ENCODE data around the gene FADS3. TPM values are rescaled to one million over a fixed set of nuclear protein-coding genes. Genes with fewer than 3 reads are reported as not detected.

FADS3 gene
- total and polyA plus RNA-seq, 2 experiments from 2014 or later = 44.4 to 73.5 TPM

- no peak for DNase-seq (ENCODE audit: low spot score)
- H3K36me3 Mint-ChIP-seq (ENCODE audit: low read depth) = no peaks in the 10 kb centered on the region; the same call in 2 of the 3 replicates
- Histone ChIP-seq H3K36me3 (ENCODE audit: insufficient read depth) (no peaks in the 10 kb centered on the region), H3K9me2 (ENCODE audit: insufficient read depth) (no peaks in the 10 kb centered on the region), H3K79me2 (replicated peaks; ENCODE audit: insufficient read depth) (no peaks in the 10 kb centered on the region), H3K4me1 (ENCODE audit: insufficient read depth) (peaks cover 7% of the 10 kb centered on the region; the same call in 1 of the 2 replicates), H3K4me3 (no peak overlapping the region), H3K4me2 (no peak overlapping the region), H3K27ac (ENCODE audit: low read depth) (no peak overlapping the region), H4K20me1 (replicated peaks; ENCODE audit: insufficient read depth) (no peaks in the 10 kb centered on the region), H2AFZ (no peak overlapping the region), H3F3A (replicated peaks; ENCODE audit: low read depth) (no peaks in the 10 kb centered on the region), H3K27me3 (ENCODE audit: insufficient read depth) (no peaks in the 10 kb centered on the region)
- no peak for ATAC-seq
- H3K4me3 Mint-ChIP-seq = no peak overlapping the region
- H3K27me3 Mint-ChIP-seq (ENCODE audit: insufficient read depth, low read depth, poor library complexity) = peaks cover 10% of the 10 kb centered on the region
- no peaks in the 10 kb centered on the region; the same call in 2 of the 3 replicates for H3K9me3 Mint-ChIP-seq
- peaks cover 23% of the 10 kb centered on the region for H3K4me1 Mint-ChIP-seq
- H3K27ac Mint-ChIP-seq = no peak overlapping the region
- TF ChIP-seq ZNF331 (CRISPR knock-in tag; IDR thresholded peaks at IDR 0.05; ENCODE audit: low read depth) (no peak), EZH2phosphoT487 (IDR thresholded peaks at IDR 0.05; ENCODE audit: unreplicated experiment) (no peak), JUNB (IDR thresholded peaks at IDR 0.05; ENCODE audit: unreplicated experiment) (no peak), CREB1 (CRISPR knock-in tag; IDR thresholded peaks at IDR 0.05; ENCODE audit: low read depth) (no peak), REST (IDR thresholded peaks at IDR 0.05; ENCODE audit: unreplicated experiment) (no peak), EZH2 (IDR thresholded peaks at IDR 0.05; ENCODE audit: low read depth, unreplicated experiment) (no peak), CTCF (conservative IDR thresholded peaks at IDR 0.05; ENCODE audit: low read depth in 2 of 2) (no peak), STAT1 (IDR thresholded peaks at IDR 0.05; ENCODE audit: unreplicated experiment) (no peak), POLR2AphosphoS5 (IDR thresholded peaks at IDR 0.05; ENCODE audit: low read depth) (no peak)
- TF ChIP-seq, protein P1, sequence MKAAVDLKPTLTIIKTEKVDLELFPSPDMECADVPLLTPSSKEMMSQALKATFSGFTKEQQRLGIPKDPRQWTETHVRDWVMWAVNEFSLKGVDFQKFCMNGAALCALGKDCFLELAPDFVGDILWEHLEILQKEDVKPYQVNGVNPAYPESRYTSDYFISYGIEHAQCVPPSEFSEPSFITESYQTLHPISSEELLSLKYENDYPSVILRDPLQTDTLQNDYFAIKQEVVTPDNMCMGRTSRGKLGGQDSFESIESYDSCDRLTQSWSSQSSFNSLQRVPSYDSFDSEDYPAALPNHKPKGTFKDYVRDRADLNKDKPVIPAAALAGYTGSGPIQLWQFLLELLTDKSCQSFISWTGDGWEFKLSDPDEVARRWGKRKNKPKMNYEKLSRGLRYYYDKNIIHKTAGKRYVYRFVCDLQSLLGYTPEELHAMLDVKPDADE (IDR thresholded peaks at IDR 0.05) = no peak
- TF ChIP-seq, protein P2, sequence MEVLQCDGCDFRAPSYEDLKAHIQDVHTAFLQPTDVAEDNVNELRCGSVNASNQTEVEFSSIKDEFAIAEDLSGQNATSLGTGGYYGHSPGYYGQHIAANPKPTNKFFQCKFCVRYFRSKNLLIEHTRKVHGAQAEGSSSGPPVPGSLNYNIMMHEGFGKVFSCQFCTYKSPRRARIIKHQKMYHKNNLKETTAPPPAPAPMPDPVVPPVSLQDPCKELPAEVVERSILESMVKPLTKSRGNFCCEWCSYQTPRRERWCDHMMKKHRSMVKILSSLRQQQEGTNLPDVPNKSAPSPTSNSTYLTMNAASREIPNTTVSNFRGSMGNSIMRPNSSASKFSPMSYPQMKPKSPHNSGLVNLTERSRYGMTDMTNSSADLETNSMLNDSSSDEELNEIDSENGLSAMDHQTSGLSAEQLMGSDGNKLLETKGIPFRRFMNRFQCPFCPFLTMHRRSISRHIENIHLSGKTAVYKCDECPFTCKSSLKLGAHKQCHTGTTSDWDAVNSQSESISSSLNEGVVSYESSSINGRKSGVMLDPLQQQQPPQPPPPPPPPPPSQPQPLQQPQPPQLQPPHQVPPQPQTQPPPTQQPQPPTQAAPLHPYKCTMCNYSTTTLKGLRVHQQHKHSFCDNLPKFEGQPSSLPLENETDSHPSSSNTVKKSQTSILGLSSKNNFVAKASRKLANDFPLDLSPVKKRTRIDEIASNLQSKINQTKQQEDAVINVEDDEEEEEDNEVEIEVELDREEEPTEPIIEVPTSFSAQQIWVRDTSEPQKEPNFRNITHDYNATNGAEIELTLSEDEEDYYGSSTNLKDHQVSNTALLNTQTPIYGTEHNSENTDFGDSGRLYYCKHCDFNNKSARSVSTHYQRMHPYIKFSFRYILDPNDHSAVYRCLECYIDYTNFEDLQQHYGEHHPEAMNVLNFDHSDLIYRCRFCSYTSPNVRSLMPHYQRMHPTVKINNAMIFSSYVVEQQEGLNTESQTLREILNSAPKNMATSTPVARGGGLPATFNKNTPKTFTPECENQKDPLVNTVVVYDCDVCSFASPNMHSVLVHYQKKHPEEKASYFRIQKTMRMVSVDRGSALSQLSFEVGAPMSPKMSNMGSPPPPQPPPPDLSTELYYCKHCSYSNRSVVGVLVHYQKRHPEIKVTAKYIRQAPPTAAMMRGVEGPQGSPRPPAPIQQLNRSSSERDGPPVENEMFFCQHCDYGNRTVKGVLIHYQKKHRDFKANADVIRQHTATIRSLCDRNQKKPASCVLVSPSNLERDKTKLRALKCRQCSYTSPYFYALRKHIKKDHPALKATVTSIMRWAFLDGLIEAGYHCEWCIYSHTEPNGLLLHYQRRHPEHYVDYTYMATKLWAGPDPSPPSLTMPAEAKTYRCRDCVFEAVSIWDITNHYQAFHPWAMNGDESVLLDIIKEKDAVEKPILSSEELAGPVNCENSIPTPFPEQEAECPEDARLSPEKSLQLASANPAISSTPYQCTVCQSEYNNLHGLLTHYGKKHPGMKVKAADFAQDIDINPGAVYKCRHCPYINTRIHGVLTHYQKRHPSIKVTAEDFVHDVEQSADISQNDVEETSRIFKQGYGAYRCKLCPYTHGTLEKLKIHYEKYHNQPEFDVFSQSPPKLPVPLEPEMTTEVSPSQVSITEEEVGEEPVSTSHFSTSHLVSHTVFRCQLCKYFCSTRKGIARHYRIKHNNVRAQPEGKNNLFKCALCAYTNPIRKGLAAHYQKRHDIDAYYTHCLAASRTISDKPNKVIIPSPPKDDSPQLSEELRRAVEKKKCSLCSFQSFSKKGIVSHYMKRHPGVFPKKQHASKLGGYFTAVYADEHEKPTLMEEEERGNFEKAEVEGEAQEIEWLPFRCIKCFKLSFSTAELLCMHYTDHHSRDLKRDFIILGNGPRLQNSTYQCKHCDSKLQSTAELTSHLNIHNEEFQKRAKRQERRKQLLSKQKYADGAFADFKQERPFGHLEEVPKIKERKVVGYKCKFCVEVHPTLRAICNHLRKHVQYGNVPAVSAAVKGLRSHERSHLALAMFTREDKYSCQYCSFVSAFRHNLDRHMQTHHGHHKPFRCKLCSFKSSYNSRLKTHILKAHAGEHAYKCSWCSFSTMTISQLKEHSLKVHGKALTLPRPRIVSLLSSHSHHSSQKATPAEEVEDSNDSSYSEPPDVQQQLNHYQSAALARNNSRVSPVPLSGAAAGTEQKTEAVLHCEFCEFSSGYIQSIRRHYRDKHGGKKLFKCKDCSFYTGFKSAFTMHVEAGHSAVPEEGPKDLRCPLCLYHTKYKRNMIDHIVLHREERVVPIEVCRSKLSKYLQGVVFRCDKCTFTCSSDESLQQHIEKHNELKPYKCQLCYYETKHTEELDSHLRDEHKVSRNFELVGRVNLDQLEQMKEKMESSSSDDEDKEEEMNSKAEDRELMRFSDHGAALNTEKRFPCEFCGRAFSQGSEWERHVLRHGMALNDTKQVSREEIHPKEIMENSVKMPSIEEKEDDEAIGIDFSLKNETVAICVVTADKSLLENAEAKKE (CRISPR knock-in tag; IDR thresholded peaks at IDR 0.05) = no peak
Observed at GRCh38 chr11:61898247-61898582, 6.9 kb upstream of the FADS3 start.
